IMR-90 (cell line): ENCODE results near the gene TMTC2.

ENCODE experiments used
- NFE2L2 ChIP-seq: fragments of 150-350 bp; IDR thresholded peaks from 2 replicates; pipeline ENCODE4 v1.6.1; 2016; ENCODE audit warnings: low read depth, mild to moderate bottlenecking, low read length
- RAD21 ChIP-seq: IDR thresholded peaks from 2 replicates; pipeline ENCODE4 v1.6.1; 2012; ENCODE audit warnings: low read length, improper control_type of control experiment
- TF ChIP-seq, protein P1 (sequence below): conservative IDR thresholded peaks from 2 replicates; pipeline ENCODE4 v1.5.1; 2012; ENCODE audit warnings: mild to moderate bottlenecking, low read depth, low read length, improper control_type of control experiment

DNA sequence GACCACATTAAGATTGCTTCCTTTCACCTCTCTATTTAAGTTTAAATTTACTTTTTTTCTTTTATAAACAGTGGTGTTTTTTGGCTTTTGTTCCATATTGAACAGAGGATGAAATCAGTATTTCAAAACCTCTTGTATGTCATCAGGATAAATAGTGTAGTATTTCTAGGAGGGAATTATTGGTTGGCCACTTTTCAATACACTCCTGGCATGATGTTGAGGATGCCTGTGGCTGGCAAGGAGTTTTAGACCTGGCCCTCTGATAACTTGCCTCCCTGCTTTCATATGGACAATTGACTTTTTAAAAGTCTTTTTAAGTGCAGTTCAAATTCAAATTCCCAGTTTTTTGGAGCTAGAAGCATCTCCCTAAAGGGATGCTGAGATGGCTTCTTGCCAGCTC, 9.8 kb downstream of the TMTC2 start:
- TF ChIP-seq, protein P1, sequence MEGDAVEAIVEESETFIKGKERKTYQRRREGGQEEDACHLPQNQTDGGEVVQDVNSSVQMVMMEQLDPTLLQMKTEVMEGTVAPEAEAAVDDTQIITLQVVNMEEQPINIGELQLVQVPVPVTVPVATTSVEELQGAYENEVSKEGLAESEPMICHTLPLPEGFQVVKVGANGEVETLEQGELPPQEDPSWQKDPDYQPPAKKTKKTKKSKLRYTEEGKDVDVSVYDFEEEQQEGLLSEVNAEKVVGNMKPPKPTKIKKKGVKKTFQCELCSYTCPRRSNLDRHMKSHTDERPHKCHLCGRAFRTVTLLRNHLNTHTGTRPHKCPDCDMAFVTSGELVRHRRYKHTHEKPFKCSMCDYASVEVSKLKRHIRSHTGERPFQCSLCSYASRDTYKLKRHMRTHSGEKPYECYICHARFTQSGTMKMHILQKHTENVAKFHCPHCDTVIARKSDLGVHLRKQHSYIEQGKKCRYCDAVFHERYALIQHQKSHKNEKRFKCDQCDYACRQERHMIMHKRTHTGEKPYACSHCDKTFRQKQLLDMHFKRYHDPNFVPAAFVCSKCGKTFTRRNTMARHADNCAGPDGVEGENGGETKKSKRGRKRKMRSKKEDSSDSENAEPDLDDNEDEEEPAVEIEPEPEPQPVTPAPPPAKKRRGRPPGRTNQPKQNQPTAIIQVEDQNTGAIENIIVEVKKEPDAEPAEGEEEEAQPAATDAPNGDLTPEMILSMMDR: no peak
- no peak for TF ChIP-seq RAD21
- no peak for TF ChIP-seq NFE2L2
